ENCODE results near the gene MAP2K5.

DNA sequence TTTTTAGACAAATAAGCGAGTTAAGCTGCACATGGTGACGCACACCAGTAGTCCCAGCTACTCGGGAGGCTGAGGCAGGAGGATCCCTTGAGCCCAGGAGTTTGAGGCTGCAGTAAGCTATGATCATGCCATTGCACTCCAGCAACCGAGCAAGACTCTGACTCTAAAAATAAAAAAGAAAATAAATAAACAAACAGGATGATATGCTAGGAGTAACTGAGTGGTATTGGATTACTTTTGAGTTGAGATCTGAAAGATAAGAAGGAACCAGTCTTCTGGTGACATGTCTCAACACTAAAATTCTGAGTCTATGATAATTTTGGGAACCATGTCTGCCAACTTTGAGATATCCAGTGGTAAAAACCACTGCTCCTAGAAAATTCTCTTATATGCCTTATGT lies 173.7 kb downstream of the MAP2K5 start:
- TF ChIP-seq EZH2 (IDR thresholded peaks at IDR 0.05; ENCODE audit: borderline replicate concordance) (no peak), CTCF (IDR thresholded peaks at IDR 0.05; ENCODE audit: poor library complexity) (no peak), EZH2phosphoT487 (IDR thresholded peaks at IDR 0.05; ENCODE audit: low read depth, severe bottlenecking, unreplicated experiment) (no peak)
